Renal pelvis (tissue), 4 donors: ENCODE data around the gene VEGFA. TPM values are rescaled to one million over a fixed set of nuclear protein-coding genes. Genes with fewer than 3 reads are reported as not detected.

Experiments
- DNase-seq: peaks from one replicate; pipeline ENCODE4 v3.0.0-alpha.2; 2013
- polyA plus RNA-seq, 3 donors: library from polyadenylated mRNA; unstranded; fragments of 120-200 nt; gene quantifications; one replicate each; pipeline ENCODE4 v1.2.1, GENCODE V29; 2013; ENCODE audit not compliant: insufficient read length in 3 of 3

Gene VEGFA
- polyA plus RNA-seq, 3 donors = 276 to 405 (median 349) TPM

GRCh38 chr6:43798688-43799444 lies 28.9 kb downstream of the VEGFA start:
- no peak for DNase-seq

- DNase-seq = no peak
Observed at GRCh38 chr6:43799551-43800297, 29.7 kb downstream of the VEGFA start.

DNA sequence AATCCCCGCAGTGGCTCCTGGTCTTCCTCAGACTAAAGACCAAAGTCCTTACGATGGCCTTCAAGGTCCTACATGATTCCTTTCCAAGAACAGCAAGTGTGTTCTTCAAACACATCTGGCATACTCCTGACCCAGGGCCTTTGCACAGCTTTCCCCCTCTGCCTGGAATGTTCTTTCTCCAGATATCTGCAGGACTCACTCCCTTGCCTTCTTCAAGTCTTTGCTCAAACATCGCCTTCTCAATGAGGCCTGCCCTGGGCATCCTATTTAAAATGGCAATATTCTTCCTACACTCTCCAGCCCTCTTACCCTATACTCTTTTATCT lies 30.2 kb downstream of the VEGFA start:
- DNase-seq = no peak

- DNase-seq = no peak
Observed at GRCh38 chr6:43800746-43801494, 30.9 kb downstream of the VEGFA start.

GRCh38 chr6:43801495-43802181 lies 31.6 kb downstream of the VEGFA start:
- DNase-seq = no peak

GRCh38 chr6:43803055-43803782 lies 33.2 kb downstream of the VEGFA start:
- no peak for DNase-seq

DNA sequence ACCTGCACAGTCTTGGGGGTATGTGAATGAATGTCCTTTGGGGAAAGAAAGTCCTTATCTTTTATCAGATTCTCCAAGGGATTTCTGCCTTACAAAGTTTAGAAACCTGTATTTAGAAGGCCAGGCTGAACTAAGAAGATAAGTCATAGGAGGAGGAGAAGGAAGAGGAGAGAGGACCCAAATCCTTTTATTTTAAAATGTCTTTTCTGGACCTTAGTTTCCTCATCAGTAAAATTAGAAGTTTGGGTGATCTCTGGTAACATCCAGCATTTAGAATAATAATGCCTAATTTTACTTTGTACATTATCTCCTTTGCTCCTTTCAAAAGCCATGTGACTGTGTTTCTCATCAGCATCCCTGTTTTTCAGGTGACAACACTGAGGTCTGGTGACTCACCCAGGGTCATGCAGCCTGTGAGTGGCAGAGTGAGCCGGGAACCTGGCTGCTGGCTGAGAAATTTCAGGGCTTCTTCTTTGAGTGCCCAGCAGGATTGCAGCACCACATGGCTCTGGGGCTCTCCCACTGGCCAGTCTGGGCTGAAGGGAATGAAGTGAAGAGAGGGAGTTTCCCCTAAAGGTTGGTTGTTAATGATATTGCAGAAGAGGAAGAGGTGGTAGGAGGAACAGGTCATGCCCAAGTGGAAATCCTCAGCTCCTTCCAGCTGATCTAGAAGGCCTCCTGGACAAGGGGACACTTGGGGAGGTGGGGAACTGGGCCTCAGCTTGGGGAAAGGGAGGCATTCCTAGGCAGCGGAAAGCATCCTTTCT lies 34.0 kb downstream of the VEGFA start:
- no peak for DNase-seq

DNA sequence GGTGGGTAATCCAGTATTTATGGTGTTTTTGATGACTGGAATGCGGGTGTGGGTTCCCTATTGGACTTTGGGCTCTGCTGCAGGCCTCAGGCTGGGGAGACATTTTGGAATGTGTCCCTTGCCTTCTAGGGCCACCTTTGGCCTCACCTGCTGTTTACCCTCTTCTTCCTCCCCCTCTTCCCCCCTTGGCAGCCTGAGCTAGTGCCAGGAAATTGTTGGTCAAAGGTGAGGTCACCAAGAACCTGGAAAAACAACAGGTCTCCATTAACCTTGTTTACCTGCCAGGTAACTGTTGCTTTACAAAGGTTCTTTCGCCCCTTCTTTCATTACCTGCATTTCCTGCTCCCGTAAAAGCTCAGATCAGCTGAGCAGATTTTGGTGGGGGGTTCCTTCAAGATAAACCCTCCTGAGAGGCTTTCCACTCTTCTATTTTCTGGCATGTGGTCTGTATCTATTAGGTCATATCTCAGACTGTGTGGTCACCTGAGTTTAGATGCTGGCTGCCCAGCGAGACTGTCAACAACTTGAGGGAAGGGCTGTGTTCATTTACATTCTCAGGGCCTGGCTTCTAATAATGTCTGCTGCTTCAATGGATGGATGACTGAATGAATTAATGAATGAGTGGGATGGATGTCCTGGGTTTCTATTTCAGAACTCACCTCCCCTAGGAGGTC lies 34.7 kb downstream of the VEGFA start:
- DNase-seq = no peak

DNA sequence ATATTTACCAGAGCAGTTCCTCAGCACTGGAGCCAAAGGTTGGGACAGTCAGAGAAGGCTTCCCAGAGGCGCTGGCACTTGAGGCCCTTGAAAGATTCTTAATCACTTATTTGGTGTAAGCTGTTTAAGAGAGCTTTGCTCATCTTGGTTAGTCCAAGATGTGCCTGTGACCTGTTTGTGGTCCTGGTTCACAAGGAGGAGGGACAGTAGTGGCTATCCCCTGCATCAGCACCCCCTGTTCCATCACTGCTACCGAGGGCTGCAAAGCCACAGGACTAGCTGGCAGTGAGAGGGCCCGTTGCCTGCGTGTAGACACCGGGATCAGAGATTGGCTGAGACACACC lies 35.7 kb downstream of the VEGFA start:
- no peak for DNase-seq

GRCh38 chr6:43806043-43806757 lies 36.2 kb downstream of the VEGFA start:
- DNase-seq = no peak

- no peak for DNase-seq
Observed at GRCh38 chr6:43806758-43807227, 36.8 kb downstream of the VEGFA start.

DNA sequence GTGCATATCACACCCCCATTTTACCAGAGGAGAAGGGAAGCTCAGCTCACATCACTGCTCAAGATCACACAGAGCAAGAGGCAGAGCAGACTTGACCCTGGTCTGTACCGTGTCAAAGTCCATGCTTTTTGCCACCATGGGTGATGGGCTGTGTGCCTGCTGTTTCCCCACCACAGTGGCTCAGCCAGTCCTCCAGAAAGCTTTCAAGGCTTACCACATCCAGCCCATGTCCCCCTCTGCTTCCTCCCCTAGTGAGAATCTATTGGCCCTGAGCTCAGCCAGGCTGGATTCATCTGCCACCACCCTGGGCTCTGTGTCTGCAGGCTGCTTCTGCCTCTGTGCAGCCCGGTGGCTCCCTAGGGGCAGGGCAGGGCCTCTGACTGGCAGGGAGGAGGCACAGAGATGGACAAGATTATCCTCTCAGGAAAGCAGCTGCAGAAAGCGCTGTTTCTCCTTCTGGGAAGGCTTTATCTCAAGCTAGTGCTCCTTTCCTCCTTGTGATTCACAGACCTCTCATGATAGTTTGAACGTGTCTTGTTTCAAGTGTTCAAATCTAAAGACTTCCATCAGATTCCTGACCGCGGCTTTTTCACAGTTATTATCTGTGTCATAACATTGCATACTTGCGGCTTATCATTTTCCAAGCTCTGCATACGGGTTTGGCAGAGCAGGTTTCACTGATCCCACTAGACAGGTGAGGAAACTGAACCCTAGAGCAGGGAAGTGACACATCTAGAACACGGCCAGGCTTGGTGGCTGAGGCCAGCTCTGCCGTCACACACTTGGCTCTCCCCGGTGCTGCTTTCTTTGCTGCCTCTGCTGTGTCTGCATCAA lies 37.4 kb downstream of the VEGFA start:
- DNase-seq = no peak

- DNase-seq = no peak
Observed at GRCh38 chr6:43808412-43808811, 38.4 kb downstream of the VEGFA start.

DNA sequence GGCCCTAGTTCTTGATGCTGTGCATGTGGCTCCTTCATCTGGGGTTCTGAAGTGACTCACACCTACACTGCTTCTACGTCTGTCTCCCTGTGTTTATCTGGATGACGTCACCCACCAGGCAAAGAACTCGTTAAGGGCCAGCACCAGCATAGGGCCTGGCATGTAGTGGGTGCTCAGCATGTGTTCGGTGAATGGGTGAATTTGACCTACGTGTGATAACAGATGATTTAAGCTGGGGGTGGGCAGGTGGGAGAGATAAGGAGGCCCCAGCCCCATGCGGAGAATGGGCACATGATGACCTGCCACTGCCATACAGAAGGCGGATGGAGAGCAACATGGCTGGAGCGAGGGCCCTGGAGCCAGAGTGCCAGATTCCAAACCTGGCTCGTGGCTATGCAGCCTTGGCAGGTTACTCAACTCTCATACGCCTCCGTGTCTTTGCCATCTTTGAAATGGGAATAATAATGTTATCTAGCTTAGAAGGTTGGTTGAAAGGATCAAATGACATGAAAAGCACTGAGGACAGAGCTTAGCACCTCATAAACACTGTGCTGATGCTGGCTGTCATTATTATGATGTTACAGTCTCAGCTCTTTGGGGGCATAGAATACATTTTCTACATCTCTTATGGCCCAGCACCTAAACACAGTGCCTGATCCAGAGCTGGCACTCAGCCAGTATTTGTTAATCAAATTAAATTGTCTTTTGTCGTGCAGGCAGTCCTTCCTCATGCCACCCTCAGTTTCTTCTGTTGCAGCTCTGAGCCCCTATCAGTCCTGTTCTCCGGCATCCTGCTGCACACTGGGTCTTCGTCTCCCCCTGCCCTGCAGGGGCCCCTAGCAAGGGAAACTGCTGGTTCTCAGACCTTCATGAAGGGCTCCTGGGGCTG lies 39.6 kb downstream of the VEGFA start:
- no peak for DNase-seq

GRCh38 chr6:43810965-43811732 lies 41.1 kb downstream of the VEGFA start:
- no peak for DNase-seq

GRCh38 chr6:43811733-43812099 lies 41.7 kb downstream of the VEGFA start:
- no peak for DNase-seq
